CD14-positive monocyte (primary cell): ENCODE results near the gene REC8. TPM values are rescaled to one million over a fixed set of nuclear protein-coding genes. Genes with fewer than 3 reads are reported as not detected.

Experiments
- DNase-seq, 3 donors: peaks; one replicate each; pipeline ENCODE4 v3.0.0-alpha.2; 2011 to 2022
- H2AFZ ChIP-seq: 2 replicates; pipeline ENCODE4 v1.6.0; 2012; ENCODE audit warnings: mild to moderate bottlenecking, low read depth, low read length, inconsistent platforms; ENCODE audit not compliant: insufficient read depth, poor library complexity, severe bottlenecking
- H3K27ac ChIP-seq, 2 donors: 1 replicate in 1 of 2; 2 replicates in 1 of 2; pipeline ENCODE4 v1.5.1; 2012 to 2013; ENCODE audit warnings: low read length in 2 of 2, control low read depth in 1 of 2, inconsistent platforms in 1 of 2, low read depth in 1 of 2, mild to moderate bottlenecking in 1 of 2
- H3K27me3 ChIP-seq, 2 donors: one replicate each; pipeline versions ENCODE4 v1.6.0 to v1.6.1; 2011 to 2013; ENCODE audit warnings: low read length in 2 of 2; ENCODE audit not compliant: control insufficient read depth in 2 of 2, insufficient read depth in 2 of 2
- H3K36me3 ChIP-seq, 2 donors: replicated peaks in 1 of 2; 1 replicate in 1 of 2; 2 replicates in 1 of 2; pipeline versions ENCODE4 v1.5.1 to v1.6.1; 2012 to 2013; ENCODE audit warnings: low read length in 2 of 2, control low read depth in 1 of 2, inconsistent platforms in 1 of 2, mild to moderate bottlenecking in 1 of 2; ENCODE audit not compliant: insufficient read depth in 2 of 2, control insufficient read depth in 1 of 2
- H3K4me1 ChIP-seq, 2 donors: 1 replicate in 1 of 2; 2 replicates in 1 of 2; pipeline versions ENCODE4 v1.5.1 to v1.6.1; 2012 to 2013; ENCODE audit warnings: low read length in 2 of 2, control low read depth in 1 of 2, inconsistent platforms in 1 of 2, mild to moderate bottlenecking in 1 of 2, moderate library complexity in 1 of 2; ENCODE audit not compliant: insufficient read depth in 2 of 2, control insufficient read depth in 1 of 2
- H3K4me2 ChIP-seq: replicated peaks from 2 replicates; pipeline ENCODE3; 2012; ENCODE audit warnings: low read length, moderate library complexity, mild to moderate bottlenecking; ENCODE audit not compliant: poor library complexity, severe bottlenecking; ENCODE audit errors: extremely low read depth
- H3K4me3 ChIP-seq, 3 experiments: fragments of 200-600 bp in 1 of 3; sonication (generic) in 1 of 3; replicated peaks in 1 of 3; 1 replicate in 2 of 3; 2 replicates in 1 of 3; pipeline ENCODE4 v1.5.1; 2011 to 2013; ENCODE audit warnings: low read length in 3 of 3, mild to moderate bottlenecking in 3 of 3, control low read depth in 2 of 3, low read depth in 2 of 3, inconsistent platforms in 1 of 3, moderate library complexity in 1 of 3
- H3K79me2 ChIP-seq: 2 replicates; pipeline ENCODE4 v1.6.0; 2012; ENCODE audit warnings: mild to moderate bottlenecking, control low read depth, inconsistent platforms, low read length, moderate library complexity; ENCODE audit not compliant: insufficient read depth
- H3K9ac ChIP-seq: 2 replicates; pipeline ENCODE4 v1.6.0; 2017; ENCODE audit warnings: low read length, mild to moderate bottlenecking; ENCODE audit not compliant: insufficient read depth, poor library complexity, severe bottlenecking
- H3K9me3 ChIP-seq, 2 donors: replicated peaks in 1 of 2; 1 replicate in 1 of 2; 2 replicates in 1 of 2; pipeline versions ENCODE4 v1.5.1 to v1.6.1; 2012 to 2013; ENCODE audit warnings: low read length in 2 of 2, control low read depth in 1 of 2; ENCODE audit not compliant: control insufficient read depth in 1 of 2, insufficient read depth in 1 of 2
- H4K20me1 ChIP-seq: 2 replicates; pipeline ENCODE4 v1.6.0; 2012; ENCODE audit warnings: mild to moderate bottlenecking, low read length, control low read depth, moderate library complexity; ENCODE audit not compliant: insufficient read depth
- H3K27ac Mint-ChIP-seq, 7 donors: one replicate each; pipeline ENCODE4 v1.8.0; 2020; ENCODE audit warnings: mild to moderate bottlenecking in 7 of 7, mixed read lengths in 7 of 7, moderate library complexity in 6 of 7, inconsistent platforms in 2 of 7
- H3K27me3 Mint-ChIP-seq, 3 donors: one replicate each; pipeline ENCODE4 v1.8.0; 2021 to 2022; ENCODE audit warnings: low read depth in 3 of 3, mild to moderate bottlenecking in 3 of 3, mixed read lengths in 3 of 3, moderate library complexity in 3 of 3, inconsistent platforms in 1 of 3
- H3K36me3 Mint-ChIP-seq, 2 donors: one replicate each; pipeline ENCODE4 v1.8.0; 2020; ENCODE audit warnings: mixed read lengths in 2 of 2, inconsistent platforms in 1 of 2, mild to moderate bottlenecking in 1 of 2
- H3K4me1 Mint-ChIP-seq: one replicate; pipeline ENCODE4 v1.8.0; 2020; ENCODE audit warnings: mild to moderate bottlenecking, mixed read lengths
- H3K4me3 Mint-ChIP-seq, 2 donors: one replicate each; pipeline ENCODE4 v1.8.0; 2020; ENCODE audit warnings: mild to moderate bottlenecking in 2 of 2, mixed read lengths in 2 of 2, moderate library complexity in 1 of 2
- H3K9me3 Mint-ChIP-seq, 7 donors: one replicate each; pipeline ENCODE4 v1.8.0; 2020 to 2022; ENCODE audit warnings: mixed read lengths in 7 of 7, mild to moderate bottlenecking in 6 of 7, moderate library complexity in 6 of 7, inconsistent platforms in 2 of 7
- CTCF ChIP-seq: fragments of 200-600 bp; IDR thresholded peaks from one replicate; pipeline ENCODE4 v1.8.0; 2022; ENCODE audit warnings: antibody characterized with exemption, mild to moderate bottlenecking
- WGBS: methylation state at CpG from one replicate; pipeline ENCODE4 v1.1.5; 2013; ENCODE audit warnings: missing lambda C conversion rate; ENCODE audit not compliant: insufficient coverage; 5-methylcytosine and 5-hydroxymethylcytosine counted together
- intact Hi-C, 2 donors: fragments of 100-400 bp; cut with micrococcal nuclease; formaldehyde crosslinking; loops; one replicate each; pipeline versions ENCODE4 v1.15.0 to v1.15.1; 2023
- polyA plus RNA-seq, 3 donors: library from polyadenylated mRNA; depleted of rRNA in 1 of 3; unstranded in 2 of 3; stranded (reverse) in 1 of 3; fragments of 300-500 nt in 2 of 3; fragments of >200 nt in 1 of 3; fragmentation: Illumina TruSeq in 2 of 3; gene quantifications; 1 replicate in 2 of 3; 2 replicates in 1 of 3; pipeline ENCODE4 v1.2.3, GENCODE V29; 2012 to 2021

REC8 gene
- polyA plus RNA-seq, 3 donors = 1.4 to 46.4 (median 2.3) TPM

- Histone ChIP-seq H3K79me2 (peaks cover 34% of the 10 kb centered on the region), H3K27ac (peak overlapping the region; percentile 98 to 99), H3K4me3 (peak overlapping the region; percentile 16 to 84 (median 81)), H3K27me3 (no peaks in the 10 kb centered on the region), H3K36me3 (peaks cover 29 to 41% of the 10 kb centered on the region in 2 donors), H3K4me1 (peaks cover 30 to 36% of the 10 kb centered on the region in 2 donors), H4K20me1 (no peaks in the 10 kb centered on the region), H3K4me2 (peak overlapping the region; percentile 70), H3K9ac (peak overlapping the region; percentile 96), H2AFZ (peak overlapping the region; percentile 69), H3K9me3 (no peaks in the 10 kb centered on the region)
- 100% methylated on average over 5 of the region's 7 CpGs for WGBS
- DNase-seq = no peak
- intact Hi-C loops = loop anchor here in 1 of 2 donors (10.0 kb wide), 1 partner anchor 91 kb away; the partner anchor contains the start of gene CIDEB
- Mint-ChIP-seq H3K4me1 (peaks cover 35% of the 10 kb centered on the region), H3K9me3 (no peaks in the 10 kb centered on the region), H3K27me3 (peaks cover 0 to 4% (median 0%) of the 10 kb centered on the region in 3 donors), H3K4me3 (peak overlapping the region; percentile 87 to 94), H3K27ac (peak overlapping the region; percentile 95 to 100 (median 99)), H3K36me3 (peaks cover 42 to 43% of the 10 kb centered on the region in 2 donors)
- no peak for TF ChIP-seq CTCF
Measured at GRCh38 chr14:24213866-24214662, 42.2 kb downstream of the REC8 start.

- H3K79me2 ChIP-seq = peaks cover 39% of the 10 kb centered on the region
- Mint-ChIP-seq H3K27me3 (peaks cover 0 to 4% (median 1%) of the 10 kb centered on the region in 3 donors), H3K4me3 (peak within 1 kb of the TSS; percentile 86 to 93), H3K4me1 (peaks cover 31% of the 10 kb centered on the region), H3K9me3 (no peaks in the 10 kb centered on the region), H3K36me3 (peaks cover 25 to 30% of the 10 kb centered on the region in 2 donors), H3K27ac (peak within 1 kb of the TSS; percentile 95 to 100 (median 98))
- H2AFZ ChIP-seq = peak within 1 kb of the TSS; percentile 86
- H3K9me3 ChIP-seq = no peaks in the 10 kb centered on the region
- no peaks in the 10 kb centered on the region for H4K20me1 ChIP-seq
- peak within 1 kb of the TSS; percentile 71 to 90 (median 77) for H3K4me3 ChIP-seq
- H3K36me3 ChIP-seq = peaks cover 12 to 25% of the 10 kb centered on the region in 2 donors
- peak within 1 kb of the TSS; percentile 87 to 98 for H3K27ac ChIP-seq
- H3K9ac ChIP-seq = peak within 1 kb of the TSS; percentile 88
- peak; percentile 91 to 92 (median 91) for DNase-seq
- intact Hi-C loops = loop anchor here (1.0 to 10.0 kb wide), 2 partner anchors 16 to 89 kb away; partner anchors contain the start of gene CIDEB (in 1 of the 2)
- 0% methylated on average over 29 of the region's 40 CpGs for WGBS
- H3K4me2 ChIP-seq = peak within 1 kb of the TSS; percentile 87
- peaks cover 30 to 36% of the 10 kb centered on the region in 2 donors for H3K4me1 ChIP-seq
- peak; percentile 50 for TF ChIP-seq CTCF
- no peaks in the 10 kb centered on the region for H3K27me3 ChIP-seq
Measured at GRCh38 chr14:24215495-24216344, 43.8 kb downstream of the REC8 start, which contains the start of gene MDP1. Gene MDP1 (minus strand): TSS chr14:24216066. CDS start chr14:24215955, 111 bp downstream.
